Parathyroid adenoma (tissue), 2 donors: ENCODE results near the gene MDFIC.
"Not testable (repeated sequence)": the region's sequence is repeated elsewhere in the genome, so short reads cannot be mapped to it uniquely, and the experiment has no call there.

Source experiments
- H2AFZ ChIP-seq: fragments of 300-600 bp; sonication (generic); one replicate; pipeline ENCODE4 v1.7.0; 2017; ENCODE audit warnings: antibody characterized with exemption, mild to moderate bottlenecking
- H3K27ac ChIP-seq: fragments of 300-600 bp; sonication (generic); one replicate; pipeline ENCODE4 v1.7.0; 2017
- H3K27me3 ChIP-seq: fragments of 300-600 bp; sonication (generic); one replicate; pipeline ENCODE4 v1.7.0; 2017; ENCODE audit warnings: low read length; ENCODE audit not compliant: control insufficient read depth, insufficient read depth
- H3K36me3 ChIP-seq: fragments of 300-600 bp; sonication (generic); one replicate; pipeline ENCODE4 v1.7.0; 2017; ENCODE audit warnings: low read length; ENCODE audit not compliant: control insufficient read depth, insufficient read depth
- H3K4me1 ChIP-seq: fragments of 300-600 bp; sonication (generic); one replicate; pipeline ENCODE4 v1.7.0; 2017; ENCODE audit warnings: control low read depth
- H3K4me2 ChIP-seq: fragments of 300-600 bp; sonication (generic); one replicate; pipeline ENCODE4 v1.7.0; 2017; ENCODE audit warnings: low read length
- H3K4me3 ChIP-seq: fragments of 300-600 bp; sonication (generic); one replicate; pipeline ENCODE4 v1.7.0; 2017; ENCODE audit warnings: low read depth, low read length
- H3K79me2 ChIP-seq: fragments of 300-600 bp; sonication (generic); one replicate; pipeline ENCODE4 v1.7.0; 2017; ENCODE audit warnings: control low read depth
- H3K9ac ChIP-seq: fragments of 300-600 bp; sonication (generic); one replicate; pipeline ENCODE4 v1.7.0; 2017; ENCODE audit warnings: mild to moderate bottlenecking
- H3K9me3 ChIP-seq: fragments of 300-600 bp; sonication (generic); one replicate; pipeline ENCODE4 v1.7.0; 2017; ENCODE audit warnings: low read length; ENCODE audit not compliant: control insufficient read depth
- CTCF ChIP-seq: fragments of 300-600 bp; sonication (generic); IDR thresholded peaks from one replicate; pipeline ENCODE4 v1.7.0; 2017; ENCODE audit warnings: antibody characterized with exemption, mild to moderate bottlenecking
- donor health status: primary hyperparathyroidism.

MDFIC gene

GRCh38 chr7:114885836-114886235 lies 36.1 kb upstream of the MDFIC start:
- Histone ChIP-seq H3K4me2 (no peak overlapping the region), H3K9ac (no peak overlapping the region), H3K27ac (no peak overlapping the region), H3K36me3 (no peaks in the 10 kb centered on the region), H3K4me3 (no peak overlapping the region), H2AFZ (no peak overlapping the region), H3K9me3 (no peaks in the 10 kb centered on the region), H3K4me1 (no peaks in the 10 kb centered on the region), H3K79me2 (no peaks in the 10 kb centered on the region), H3K27me3 (no peaks in the 10 kb centered on the region)
- no peak for TF ChIP-seq CTCF

GRCh38 chr7:114886241-114886640 lies 35.7 kb upstream of the MDFIC start:
- no peak overlapping the region for H3K4me3 ChIP-seq
- H3K9me3 ChIP-seq = no peaks in the 10 kb centered on the region
- no peak overlapping the region for H3K27ac ChIP-seq
- TF ChIP-seq CTCF = no peak
- no peak overlapping the region for H3K9ac ChIP-seq
- no peaks in the 10 kb centered on the region for H3K79me2 ChIP-seq
- H3K4me2 ChIP-seq = no peak overlapping the region
- no peak overlapping the region for H2AFZ ChIP-seq
- H3K4me1 ChIP-seq = no peaks in the 10 kb centered on the region
- no peaks in the 10 kb centered on the region for H3K36me3 ChIP-seq
- H3K27me3 ChIP-seq = no peaks in the 10 kb centered on the region

GRCh38 chr7:114889116-114889515 lies 32.8 kb upstream of the MDFIC start:
- H3K4me1 ChIP-seq, H3K4me2 ChIP-seq, H3K9me3 ChIP-seq, H3K27ac ChIP-seq, H3K36me3 ChIP-seq, H3K27me3 ChIP-seq, H3K9ac ChIP-seq, H3K79me2 ChIP-seq, H2AFZ ChIP-seq, H3K4me3 ChIP-seq: not testable (repeated sequence)

GRCh38 chr7:114889646-114890285 lies 32.1 kb upstream of the MDFIC start:
- no peak overlapping the region for H2AFZ ChIP-seq
- TF ChIP-seq CTCF = no peak
- no peaks in the 10 kb centered on the region for H3K9me3 ChIP-seq
- H3K27me3 ChIP-seq = no peaks in the 10 kb centered on the region
- no peaks in the 10 kb centered on the region for H3K36me3 ChIP-seq
- no peak overlapping the region for H3K4me3 ChIP-seq
- no peak overlapping the region for H3K4me2 ChIP-seq
- H3K79me2 ChIP-seq = no peaks in the 10 kb centered on the region
- no peaks in the 10 kb centered on the region for H3K4me1 ChIP-seq
- no peak overlapping the region for H3K27ac ChIP-seq
- H3K9ac ChIP-seq = no peak overlapping the region

GRCh38 chr7:114890561-114890960 lies 31.3 kb upstream of the MDFIC start:
- Histone ChIP-seq H3K4me2 (no peak overlapping the region), H3K4me3 (no peak overlapping the region), H3K27ac (no peak overlapping the region), H3K27me3 (no peaks in the 10 kb centered on the region), H2AFZ (no peak overlapping the region), H3K9me3 (no peaks in the 10 kb centered on the region), H3K9ac (no peak overlapping the region), H3K4me1 (no peaks in the 10 kb centered on the region), H3K79me2 (no peaks in the 10 kb centered on the region), H3K36me3 (no peaks in the 10 kb centered on the region)
- no peak for TF ChIP-seq CTCF
